Measurements from ENCODE around the gene FSD1.

GRCh38 chr19:4373013-4373367 lies 68.6 kb downstream of the FSD1 start:
- TF ChIP-seq CTCF (IDR thresholded peaks at IDR 0.05) = no peak
- TF ChIP-seq POLR2A (IDR thresholded peaks at IDR 0.05) = no peak
- TF ChIP-seq POLR2AphosphoS5 (IDR thresholded peaks at IDR 0.05) = no peak

All from prostate gland (tissue), 2 donors.